MG63 (cell line): ENCODE measurements around the gene ACIN1. TPM values are rescaled to one million over a fixed set of nuclear protein-coding genes. Genes with fewer than 3 reads are reported as not detected.

Experiments
- DNase-seq: peaks from one replicate; pipeline ENCODE4 v3.0.0-alpha.2; 2020
- H3K27me3 ChIP-seq: fragments of 250-450 bp; sonication (Bioruptor Pico); 2 replicates; pipeline ENCODE4 v1.5.1; 2020; ENCODE audit warnings: mild to moderate bottlenecking, moderate library complexity
- H3K36me3 ChIP-seq: fragments of 250-450 bp; sonication (Bioruptor Pico); 2 replicates; pipeline ENCODE4 v1.5.1; 2020; ENCODE audit warnings: mild to moderate bottlenecking, moderate library complexity
- H3K4me3 ChIP-seq: fragments of 250-450 bp; sonication (Bioruptor Pico); 2 replicates; pipeline ENCODE4 v1.5.1; 2020; ENCODE audit warnings: mild to moderate bottlenecking, moderate library complexity
- H3K9me3 ChIP-seq: fragments of 250-450 bp; sonication (Bioruptor Pico); 2 replicates; pipeline ENCODE4 v1.5.1; 2020; ENCODE audit warnings: mild to moderate bottlenecking, moderate library complexity
- total RNA-seq: library from RNA; depleted of rRNA; stranded (reverse); fragments of >200 nt; shearing (Covaris generic); gene quantifications from 2 replicates; pipeline ENCODE4 v1.2.3, GENCODE V29; 2014; ENCODE audit warnings: low replicate concordance

ACIN1 gene
- total RNA-seq, 1 experiment from 2014 or later = 52.2 TPM

DNA sequence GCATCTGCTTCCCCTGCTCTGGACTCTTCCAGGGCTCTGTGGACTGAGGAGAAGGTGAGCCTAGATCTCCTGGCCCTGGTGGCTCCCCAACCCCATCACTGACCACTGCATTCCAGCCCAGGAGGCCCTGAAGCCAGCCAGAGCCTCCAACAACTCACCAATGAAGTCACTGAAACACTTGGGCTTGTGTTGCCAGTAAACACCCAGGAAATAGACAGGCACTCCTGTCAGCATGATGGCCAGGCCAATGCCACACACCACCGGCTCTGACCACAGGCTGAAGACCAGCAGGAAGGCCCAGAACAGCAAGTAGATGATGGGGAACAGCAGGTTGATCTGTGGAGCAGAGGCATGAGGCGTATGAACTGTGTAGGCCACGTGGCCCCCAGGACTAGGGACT, 32.9 kb upstream of the ACIN1 start:
- Histone ChIP-seq H3K4me3 (no peak overlapping the region), H3K27me3 (no peaks in the 10 kb centered on the region), H3K9me3 (no peaks in the 10 kb centered on the region), H3K36me3 (no peaks in the 10 kb centered on the region)
- no peak for DNase-seq

DNA sequence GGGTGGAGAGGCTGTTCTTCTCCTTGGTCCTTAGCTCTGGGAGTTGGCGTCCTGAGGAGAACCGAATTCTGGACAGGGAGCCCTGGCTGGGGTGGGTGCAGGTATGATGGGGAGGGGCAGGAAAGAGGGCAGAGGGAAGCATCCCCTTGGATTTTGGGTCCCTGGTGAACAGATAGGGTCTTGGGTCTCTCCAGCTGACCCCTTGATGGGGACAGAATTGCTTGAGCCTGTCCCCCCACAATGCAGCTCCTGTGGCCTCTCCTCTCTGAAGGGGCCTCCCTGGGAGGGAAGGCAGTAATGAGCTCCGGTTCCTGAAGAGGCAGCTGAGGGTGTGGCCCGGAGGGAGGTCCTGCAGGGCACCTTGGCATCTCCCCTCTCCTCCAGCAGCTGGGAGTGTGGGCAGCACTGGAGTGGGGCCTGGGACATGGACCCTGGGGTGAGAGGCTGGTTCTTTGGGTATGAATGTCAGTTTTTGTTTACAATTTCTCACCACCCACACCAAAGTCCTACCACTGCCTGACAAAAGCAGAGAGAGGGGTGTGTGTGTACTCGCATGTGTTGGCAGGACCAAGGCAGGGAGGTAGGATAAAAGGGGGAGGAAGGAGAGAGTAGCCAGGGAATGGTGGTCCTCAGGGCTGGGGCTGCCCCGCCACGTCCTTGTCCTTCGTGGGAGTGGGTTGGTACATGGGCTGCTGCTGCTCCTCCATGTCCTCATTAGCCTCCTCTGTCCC, 31.8 kb upstream of the ACIN1 start:
- Histone ChIP-seq H3K9me3 (no peaks in the 10 kb centered on the region), H3K36me3 (no peaks in the 10 kb centered on the region), H3K4me3 (no peak overlapping the region), H3K27me3 (no peaks in the 10 kb centered on the region)
- DNase-seq = no peak

DNA sequence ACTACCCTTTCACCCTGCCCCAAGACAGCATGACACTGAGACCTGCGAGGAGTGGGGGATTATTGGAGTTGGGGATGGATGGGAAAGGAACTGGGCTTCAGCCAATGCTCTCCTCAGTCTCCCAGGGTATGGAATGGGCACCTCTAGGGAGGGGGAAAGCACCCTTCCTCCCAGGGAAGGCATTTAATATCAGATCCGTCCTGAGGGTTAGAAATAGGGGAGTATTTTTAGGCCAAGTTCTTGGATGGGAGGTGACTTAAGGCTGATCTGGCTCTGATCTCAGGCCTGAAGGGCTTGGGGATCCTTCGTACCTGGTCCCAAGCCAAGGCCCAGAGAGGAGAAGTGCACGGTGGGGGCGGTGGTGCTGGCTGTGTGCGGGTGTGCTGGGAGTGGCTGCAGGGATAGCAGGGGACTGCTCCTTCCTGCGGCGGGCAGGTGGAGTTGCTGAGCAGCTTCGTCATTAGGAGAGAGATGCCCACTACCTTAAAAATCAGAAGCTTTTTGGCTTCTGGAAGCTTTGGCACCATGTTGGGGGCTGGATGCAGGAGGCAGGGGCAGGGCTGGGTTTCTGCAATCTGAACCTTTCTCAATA, 31.1 kb upstream of the ACIN1 start:
- Histone ChIP-seq H3K27me3 (no peaks in the 10 kb centered on the region), H3K4me3 (no peak overlapping the region), H3K36me3 (no peaks in the 10 kb centered on the region), H3K9me3 (no peaks in the 10 kb centered on the region)
- no peak for DNase-seq

DNA sequence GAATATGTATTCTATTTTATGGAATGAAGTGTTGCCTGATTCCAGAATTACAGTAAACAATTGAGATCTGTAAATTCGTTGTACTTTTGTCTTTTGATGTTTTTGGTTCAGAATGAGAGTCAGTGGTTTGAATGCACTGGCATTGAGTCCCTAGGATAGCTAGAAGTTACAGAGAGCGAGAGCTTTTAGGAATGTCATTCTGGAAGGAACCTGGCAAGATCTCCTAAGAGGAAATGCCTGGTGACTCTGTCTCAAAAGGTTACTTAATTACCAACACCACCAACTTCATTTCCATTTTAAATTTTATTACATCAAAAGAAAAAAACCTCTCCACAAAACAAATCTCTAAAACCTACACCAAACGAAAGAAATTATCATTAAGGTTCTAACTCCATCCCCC, 30.1 kb upstream of the ACIN1 start:
- no peak overlapping the region for H3K4me3 ChIP-seq
- no peak for DNase-seq
- H3K9me3 ChIP-seq = no peaks in the 10 kb centered on the region
- H3K36me3 ChIP-seq = no peaks in the 10 kb centered on the region
- H3K27me3 ChIP-seq = no peaks in the 10 kb centered on the region

DNA sequence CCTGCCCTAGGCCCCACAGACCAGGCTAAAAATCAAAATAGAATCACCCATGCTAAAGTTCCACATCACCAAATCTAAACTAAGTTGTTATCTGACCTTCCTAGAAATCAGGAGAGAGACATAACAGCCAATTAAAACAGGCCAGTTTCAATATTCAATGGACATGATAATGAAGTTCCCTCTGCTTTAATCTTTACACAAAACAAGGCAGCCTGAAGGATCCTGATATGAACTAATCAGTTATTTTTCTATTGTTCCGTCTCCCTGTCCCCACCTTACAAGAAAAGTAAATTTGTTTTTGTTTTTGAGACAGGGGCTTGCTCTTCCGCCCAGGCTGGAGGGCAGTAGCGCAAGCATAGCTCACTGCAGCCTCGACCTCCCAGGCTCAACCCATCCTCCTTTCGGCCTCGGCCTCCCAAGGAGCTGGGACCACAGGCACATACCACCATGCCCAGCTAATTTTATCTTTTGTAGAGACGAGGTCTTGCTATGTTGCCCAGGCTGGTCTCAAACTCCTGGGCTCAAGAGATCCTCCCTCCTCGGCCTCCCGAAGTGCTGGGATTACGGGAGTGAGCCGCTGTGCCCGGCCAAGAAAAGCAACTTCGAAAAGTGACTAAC, 29.5 kb upstream of the ACIN1 start:
- Histone ChIP-seq H3K9me3 (no peaks in the 10 kb centered on the region), H3K4me3 (no peak overlapping the region), H3K36me3 (no peaks in the 10 kb centered on the region), H3K27me3 (no peaks in the 10 kb centered on the region)
- DNase-seq = no peak

DNA sequence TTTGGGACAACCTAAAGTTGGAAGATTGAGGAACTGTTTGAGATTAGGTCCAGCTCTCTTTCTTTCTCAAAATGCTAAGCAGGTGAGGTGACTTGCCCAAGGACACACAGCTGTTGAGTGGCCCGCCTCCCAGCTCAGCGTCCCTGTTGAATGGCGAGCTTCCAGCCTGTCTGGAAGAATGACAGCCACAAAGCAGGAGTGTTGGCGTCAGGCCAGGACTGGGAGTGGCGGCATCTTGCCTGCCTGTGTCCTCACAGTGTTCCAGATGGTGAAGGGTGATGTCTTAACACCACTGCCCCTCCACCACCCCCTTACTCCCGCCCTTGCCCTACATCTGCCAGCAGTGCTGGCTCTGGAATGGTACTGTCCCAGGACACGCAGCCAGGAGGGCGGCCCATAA, 28.5 kb upstream of the ACIN1 start:
- Histone ChIP-seq H3K9me3 (no peaks in the 10 kb centered on the region), H3K36me3 (no peaks in the 10 kb centered on the region), H3K4me3 (no peak overlapping the region), H3K27me3 (no peaks in the 10 kb centered on the region)
- no peak for DNase-seq

DNA sequence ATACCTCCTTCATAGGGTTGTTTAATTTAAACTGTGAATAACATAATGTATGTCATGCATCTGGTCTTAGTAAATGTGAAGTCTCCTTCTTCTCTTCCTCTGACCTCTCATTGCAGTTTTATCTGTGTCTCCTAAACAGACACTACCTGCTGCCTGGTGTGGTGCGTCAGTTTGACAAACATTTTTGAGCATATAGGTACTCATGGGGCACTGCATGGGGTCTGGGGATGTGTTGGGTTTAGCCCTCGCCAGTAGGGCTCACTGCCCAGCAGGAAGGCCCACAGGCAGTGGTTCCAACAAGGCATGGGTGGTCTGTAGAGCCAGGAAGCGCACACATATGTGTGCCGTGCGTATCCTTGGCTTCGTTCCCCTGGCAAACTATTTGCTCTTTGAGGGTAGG, 27.1 kb upstream of the ACIN1 start:
- no peak for DNase-seq
- H3K36me3 ChIP-seq = no peaks in the 10 kb centered on the region
- no peak overlapping the region for H3K4me3 ChIP-seq
- no peaks in the 10 kb centered on the region for H3K27me3 ChIP-seq
- no peaks in the 10 kb centered on the region for H3K9me3 ChIP-seq

DNA sequence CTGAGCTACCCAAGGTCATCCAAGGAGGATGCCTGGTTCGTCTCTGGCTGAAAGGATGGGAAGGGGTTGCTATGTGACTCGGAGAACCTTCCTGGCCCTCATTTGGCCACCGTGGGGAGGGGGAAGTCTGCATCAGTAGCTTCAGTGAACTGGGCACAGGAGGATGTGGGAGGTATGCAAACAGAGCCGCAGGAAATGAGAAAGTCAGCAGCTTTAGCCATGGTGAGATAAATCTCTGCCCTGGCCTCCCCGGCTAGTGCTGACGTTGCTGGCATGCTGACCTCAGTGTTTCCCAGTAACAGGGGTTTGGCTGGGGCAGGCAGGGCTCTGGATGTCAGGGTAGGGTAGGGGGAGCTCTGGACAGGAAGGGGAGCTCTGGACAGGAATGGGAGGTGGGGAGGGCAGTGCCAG, 26.4 kb upstream of the ACIN1 start:
- H3K27me3 ChIP-seq = no peaks in the 10 kb centered on the region
- DNase-seq = peak; percentile 67
- no peaks in the 10 kb centered on the region for H3K36me3 ChIP-seq

DNA sequence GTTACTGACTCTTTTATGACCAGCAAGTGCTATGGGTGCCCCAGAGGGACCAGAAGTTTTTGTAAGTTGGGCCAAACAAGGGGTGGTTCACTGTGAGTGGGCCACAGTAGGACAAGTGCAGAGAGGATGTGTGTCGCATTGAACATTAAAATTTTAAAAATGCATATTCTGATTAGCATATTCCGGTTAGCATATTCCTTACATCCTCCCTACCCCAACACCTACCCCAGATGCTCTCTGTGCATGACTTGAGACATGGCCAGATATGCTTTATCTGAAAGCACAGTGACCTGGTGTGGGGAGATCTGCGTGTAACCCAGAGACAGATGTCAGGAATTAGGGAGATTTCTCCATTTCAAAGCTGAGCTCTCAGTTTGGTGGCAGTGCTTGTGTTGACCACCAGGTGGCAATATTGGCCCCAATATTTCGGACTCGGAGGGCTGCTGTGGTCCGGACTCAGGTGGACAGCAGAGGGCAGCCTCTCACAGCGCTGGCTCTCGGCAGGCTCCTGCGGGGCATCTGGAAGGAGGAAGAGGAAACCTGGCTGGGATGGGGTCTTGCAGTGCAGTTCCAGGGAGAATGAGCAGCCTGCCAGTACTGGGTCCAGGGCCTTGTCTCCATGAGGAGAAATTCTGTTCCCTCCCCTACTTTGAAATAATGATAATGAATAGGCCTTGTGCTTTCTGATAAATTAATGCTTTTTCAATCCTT, 25.8 kb upstream of the ACIN1 start:
- Histone ChIP-seq H3K4me3 (no peak overlapping the region), H3K36me3 (no peaks in the 10 kb centered on the region), H3K9me3 (no peaks in the 10 kb centered on the region), H3K27me3 (no peaks in the 10 kb centered on the region)
- peak; percentile 72 for DNase-seq

More for the DNA sequence above, 26.4 kb upstream of the ACIN1 start:
- H3K9me3 ChIP-seq = no peaks in the 10 kb centered on the region
- no peak overlapping the region for H3K4me3 ChIP-seq

DNA sequence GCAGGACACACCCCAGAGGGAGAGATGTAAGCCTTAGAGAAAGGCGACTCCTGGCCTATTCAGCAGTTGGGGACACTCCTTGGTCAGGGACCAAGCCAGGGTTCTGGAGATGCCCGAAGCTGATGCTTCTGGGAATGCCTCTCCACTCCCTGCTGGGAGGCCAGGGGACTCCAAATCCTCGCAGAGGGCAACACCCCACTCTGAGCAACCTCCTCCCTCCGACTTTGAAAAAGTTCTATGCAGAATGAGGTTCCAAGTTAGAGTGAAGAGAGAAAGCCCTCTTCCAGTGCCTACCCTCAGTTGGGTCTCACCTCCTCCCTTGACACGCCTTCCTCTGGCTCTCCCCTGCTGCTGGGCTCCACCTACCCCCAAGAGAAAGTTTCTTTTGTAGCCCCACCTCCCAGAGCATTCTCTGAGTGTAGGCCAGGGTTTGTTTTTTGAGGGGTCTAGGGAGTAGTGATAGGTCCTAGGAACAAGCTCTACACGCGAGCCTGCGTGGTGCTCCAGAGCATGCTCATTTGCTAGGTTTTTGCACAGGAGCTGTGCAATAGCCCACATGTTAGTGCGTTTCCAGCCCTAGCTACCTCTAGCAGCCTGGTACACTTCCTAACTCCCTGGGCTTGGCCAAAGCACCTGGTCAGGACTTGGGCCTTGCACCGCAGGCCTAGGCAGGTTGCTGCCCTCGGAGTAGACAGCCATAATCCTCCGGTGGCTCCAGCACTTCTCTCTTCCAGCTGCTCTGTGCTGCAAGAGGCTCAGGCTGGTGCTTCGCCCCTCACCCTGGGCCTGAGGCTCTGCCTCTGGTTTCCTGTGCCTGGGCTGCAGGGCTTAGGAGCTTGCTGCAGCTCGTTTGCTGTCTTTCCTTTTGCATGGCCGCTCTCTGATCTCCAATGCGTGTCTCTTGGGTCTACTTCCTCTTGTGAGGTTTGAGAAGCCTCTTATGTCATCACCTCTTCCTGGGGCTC, 24.7 kb upstream of the ACIN1 start:
- Histone ChIP-seq H3K27me3 (no peaks in the 10 kb centered on the region), H3K36me3 (no peaks in the 10 kb centered on the region), H3K9me3 (no peaks in the 10 kb centered on the region), H3K4me3 (no peak overlapping the region)
- no peak for DNase-seq

DNA sequence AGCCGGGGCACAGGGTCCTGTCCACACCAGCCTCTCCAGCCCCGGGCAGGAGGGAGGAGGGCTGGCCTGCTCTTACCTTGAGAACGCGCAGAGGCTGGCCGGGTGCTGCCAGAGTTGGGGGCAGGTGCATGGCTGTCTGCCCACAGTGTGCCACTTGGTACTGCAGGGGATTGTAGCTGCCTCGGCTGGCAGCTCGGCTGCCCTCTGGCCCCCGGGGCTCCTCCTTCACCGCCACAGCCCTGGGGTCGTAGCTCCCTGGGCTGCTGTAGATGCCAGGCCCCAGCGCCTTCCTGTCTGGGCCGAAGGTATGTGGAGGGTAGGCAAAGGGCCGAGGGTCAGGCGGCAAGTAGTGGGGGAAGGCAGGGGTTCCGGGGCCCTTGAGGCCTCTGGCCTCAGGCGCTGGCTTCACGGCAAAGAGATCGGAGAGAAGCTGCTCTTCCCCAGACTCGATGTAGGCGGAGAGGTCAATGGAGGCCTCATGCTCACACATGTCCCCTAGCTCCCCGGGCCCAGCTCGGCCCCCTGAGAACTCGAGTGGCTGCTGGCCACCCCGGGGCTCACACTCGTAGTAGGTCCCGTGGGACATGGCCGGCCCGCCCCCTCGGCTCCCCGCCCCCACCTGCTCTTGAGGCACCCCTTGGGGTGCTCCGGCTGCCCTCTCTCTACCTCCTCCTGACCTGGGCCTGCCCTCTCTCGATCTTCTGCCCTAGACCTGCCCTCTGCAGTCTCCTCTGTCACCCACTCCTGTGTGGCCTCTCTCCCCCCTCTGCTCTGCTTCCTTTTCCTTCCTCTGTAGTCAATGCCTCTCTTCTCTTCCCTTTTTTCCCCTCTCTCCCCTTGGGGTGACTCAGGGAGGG, 23.8 kb upstream of the ACIN1 start, which contains the start of gene CEBPE:
CEBPE (minus strand) TSS at position 750 of the 857 bp plus-strand sequence; CDS start at position 586, 164 bp downstream.
- H3K27me3 ChIP-seq = no peaks in the 10 kb centered on the region
- DNase-seq = no peak
- H3K36me3 ChIP-seq = no peaks in the 10 kb centered on the region
- H3K4me3 ChIP-seq = no peak within 1 kb of the TSS
- no peaks in the 10 kb centered on the region for H3K9me3 ChIP-seq

DNA sequence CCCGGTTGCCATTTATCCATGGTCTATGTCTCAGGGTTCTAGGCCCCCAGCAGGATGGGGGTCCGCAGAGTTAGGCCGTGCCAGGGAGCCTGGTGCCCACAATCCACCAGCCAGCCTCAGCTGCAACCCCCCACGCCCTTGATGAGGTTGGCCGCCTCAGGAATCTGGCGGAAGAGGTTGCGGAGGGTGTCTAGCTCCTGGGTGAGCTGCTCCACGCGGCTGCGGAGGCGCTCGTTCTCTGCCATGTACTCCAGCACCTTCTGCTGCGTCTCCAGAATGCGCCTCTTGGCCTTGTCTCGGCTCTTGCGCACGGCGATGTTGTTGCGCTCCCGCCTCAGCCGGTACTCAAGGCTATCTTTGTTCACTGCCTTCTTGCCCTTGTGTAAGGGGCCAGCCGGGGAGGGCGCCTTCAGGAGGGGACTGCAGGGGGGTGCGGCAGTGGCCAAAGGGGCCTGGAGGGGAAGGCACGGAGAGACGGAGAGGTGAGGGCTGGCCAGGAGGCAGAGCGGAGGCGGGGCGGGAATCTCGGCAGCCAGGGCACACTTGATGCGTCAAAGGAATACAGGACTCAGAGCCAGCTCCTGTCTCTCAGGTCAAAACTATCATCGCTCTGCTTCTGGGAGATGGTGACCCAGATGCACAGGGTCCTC, 22.6 kb upstream of the ACIN1 start:
- Histone ChIP-seq H3K4me3 (no peak overlapping the region), H3K9me3 (no peaks in the 10 kb centered on the region), H3K36me3 (no peaks in the 10 kb centered on the region), H3K27me3 (no peaks in the 10 kb centered on the region)
- DNase-seq = no peak

DNA sequence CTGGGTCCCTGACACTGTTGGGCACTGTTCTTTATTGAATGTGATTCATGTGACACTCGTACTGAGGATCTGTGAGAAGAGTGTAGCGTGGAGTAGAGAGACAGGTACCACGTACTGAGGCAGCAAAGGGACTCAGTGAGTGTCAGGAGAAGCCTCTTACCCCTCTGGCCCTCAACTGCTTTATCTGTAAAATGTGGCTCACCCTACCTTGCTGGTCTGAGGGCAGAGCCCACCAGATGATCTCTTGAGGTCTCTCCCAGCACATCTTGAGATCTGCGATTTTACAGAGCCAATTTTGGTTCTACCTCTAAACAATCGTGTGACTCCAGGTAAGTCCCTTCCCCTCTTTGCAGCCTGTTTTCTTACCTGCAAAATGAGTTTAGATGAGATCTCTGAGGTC, 21.0 kb upstream of the ACIN1 start:
- H3K4me3 ChIP-seq = no peak overlapping the region
- no peaks in the 10 kb centered on the region for H3K27me3 ChIP-seq
- no peak for DNase-seq
- H3K9me3 ChIP-seq = no peaks in the 10 kb centered on the region
- no peaks in the 10 kb centered on the region for H3K36me3 ChIP-seq

DNA sequence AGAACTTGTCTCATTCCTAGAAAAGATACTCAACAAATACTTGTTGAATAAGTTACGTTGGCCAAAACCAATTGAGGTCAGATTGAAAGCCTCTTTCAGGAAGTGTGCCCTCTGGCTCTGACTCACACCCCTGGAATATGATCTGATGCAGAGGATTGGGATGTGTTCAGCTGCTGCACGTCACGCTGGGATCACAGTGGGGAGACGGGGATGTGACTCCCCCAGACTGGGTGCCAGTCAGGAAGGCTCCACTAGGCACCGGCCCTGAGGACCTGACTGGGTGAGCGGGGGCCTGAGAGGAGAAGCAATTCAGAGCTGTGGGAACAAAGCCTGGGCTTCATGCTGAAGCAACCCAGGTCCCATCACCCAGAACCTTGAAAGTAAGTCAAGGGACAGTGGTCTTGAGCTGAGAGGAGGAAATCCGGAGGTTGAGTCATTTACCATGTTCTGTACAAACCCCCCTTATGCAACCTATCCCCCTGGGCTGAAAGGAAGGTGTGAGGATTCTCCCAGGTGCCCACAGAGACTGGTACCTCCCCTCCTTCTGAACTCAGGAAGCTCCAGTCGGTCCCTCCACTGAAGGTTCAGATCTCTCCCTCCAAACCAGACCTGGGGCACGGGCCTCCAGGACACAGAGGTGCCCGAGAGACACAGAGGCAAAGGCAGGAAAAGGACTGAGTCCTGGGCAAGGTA, 20.2 kb upstream of the ACIN1 start:
- peak; percentile 90 for DNase-seq
- Histone ChIP-seq H3K27me3 (no peaks in the 10 kb centered on the region), H3K9me3 (no peaks in the 10 kb centered on the region), H3K36me3 (no peaks in the 10 kb centered on the region), H3K4me3 (no peak overlapping the region)

DNA sequence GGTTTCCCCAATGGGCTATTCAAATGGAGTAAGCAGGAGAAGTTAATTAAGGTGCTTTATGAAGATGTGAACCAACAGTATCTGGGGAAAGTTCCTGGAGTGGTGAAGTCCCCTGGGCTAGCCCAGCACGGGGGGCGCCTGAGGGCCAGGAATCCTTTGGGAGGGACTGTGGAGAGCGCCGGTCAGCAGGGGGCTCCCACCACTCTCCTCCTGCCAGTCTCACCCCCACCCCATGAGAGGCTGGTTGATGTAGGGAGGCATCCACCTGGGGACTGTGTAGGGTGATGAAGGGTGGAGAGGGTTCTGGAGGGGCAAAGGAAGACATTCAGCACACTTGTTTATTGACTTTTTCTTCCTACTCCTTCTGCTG, 19.7 kb upstream of the ACIN1 start:
- no peaks in the 10 kb centered on the region for H3K9me3 ChIP-seq
- no peak overlapping the region for H3K4me3 ChIP-seq
- H3K36me3 ChIP-seq = no peaks in the 10 kb centered on the region
- H3K27me3 ChIP-seq = no peaks in the 10 kb centered on the region
- DNase-seq = no peak
